ENCODE results near the gene ABCC1. TPM values are rescaled to one million over a fixed set of nuclear protein-coding genes. Genes with fewer than 3 reads are reported as not detected.

ABCC1 gene
- total RNA-seq, 1 experiment from 2014 or later = 46.3 TPM

DNA sequence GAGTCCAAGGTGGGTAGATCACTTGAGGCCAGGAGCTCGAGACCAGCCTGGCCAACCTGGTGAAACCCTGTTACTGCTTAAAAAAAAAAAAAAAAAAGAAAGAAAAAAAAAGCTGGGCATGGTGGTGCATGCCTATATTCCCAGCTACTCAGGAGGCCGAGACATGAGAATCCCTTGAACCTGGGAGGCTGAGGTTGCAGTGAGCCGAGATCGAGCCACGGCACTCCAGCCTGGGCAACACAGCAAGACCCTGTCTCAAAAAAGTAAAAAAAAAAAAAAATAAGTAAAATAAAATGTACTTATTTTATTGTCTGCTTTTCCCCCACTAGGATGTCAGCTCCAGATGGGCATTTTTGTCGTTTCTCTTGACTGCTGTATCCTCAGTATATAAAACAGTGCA lies 107.7 kb downstream of the ABCC1 start:
- H3K4me3 Mint-ChIP-seq (ENCODE audit: low read depth, unreplicated experiment) = no peak overlapping the region
- no peaks in the 10 kb centered on the region for H3K4me1 Mint-ChIP-seq (ENCODE audit: low read depth, unreplicated experiment)
- no TSS peak for BruUV-seq (replicated peaks)
- H3K27ac Mint-ChIP-seq (ENCODE audit: unreplicated experiment) = no peak overlapping the region
- intact Hi-C loops (cut with micrococcal nuclease; ENCODE audit: unreplicated experiment) = no loop called here
- H3K9me3 Mint-ChIP-seq (ENCODE audit: low read depth, unreplicated experiment) = no peaks in the 10 kb centered on the region
- no peak for DNase-seq
- H3K36me3 Mint-ChIP-seq (ENCODE audit: insufficient read depth, unreplicated experiment) = peaks cover 20% of the 10 kb centered on the region
- CTCF ChIA-PET = interaction anchor here (0.6 kb wide), 1 partner anchor 1037 kb away, joined by 4 read pairs; no protein-coding TSS in a partner anchor
- TF ChIP-seq, protein P1, sequence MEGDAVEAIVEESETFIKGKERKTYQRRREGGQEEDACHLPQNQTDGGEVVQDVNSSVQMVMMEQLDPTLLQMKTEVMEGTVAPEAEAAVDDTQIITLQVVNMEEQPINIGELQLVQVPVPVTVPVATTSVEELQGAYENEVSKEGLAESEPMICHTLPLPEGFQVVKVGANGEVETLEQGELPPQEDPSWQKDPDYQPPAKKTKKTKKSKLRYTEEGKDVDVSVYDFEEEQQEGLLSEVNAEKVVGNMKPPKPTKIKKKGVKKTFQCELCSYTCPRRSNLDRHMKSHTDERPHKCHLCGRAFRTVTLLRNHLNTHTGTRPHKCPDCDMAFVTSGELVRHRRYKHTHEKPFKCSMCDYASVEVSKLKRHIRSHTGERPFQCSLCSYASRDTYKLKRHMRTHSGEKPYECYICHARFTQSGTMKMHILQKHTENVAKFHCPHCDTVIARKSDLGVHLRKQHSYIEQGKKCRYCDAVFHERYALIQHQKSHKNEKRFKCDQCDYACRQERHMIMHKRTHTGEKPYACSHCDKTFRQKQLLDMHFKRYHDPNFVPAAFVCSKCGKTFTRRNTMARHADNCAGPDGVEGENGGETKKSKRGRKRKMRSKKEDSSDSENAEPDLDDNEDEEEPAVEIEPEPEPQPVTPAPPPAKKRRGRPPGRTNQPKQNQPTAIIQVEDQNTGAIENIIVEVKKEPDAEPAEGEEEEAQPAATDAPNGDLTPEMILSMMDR (IDR thresholded peaks at IDR 0.05; ENCODE audit: unreplicated experiment) = no peak
- H3K27me3 Mint-ChIP-seq (ENCODE audit: unreplicated experiment) = no peaks in the 10 kb centered on the region

GRCh38 chr16:16059160-16059559 lies 109.7 kb downstream of the ABCC1 start:
- TF ChIP-seq, protein P1 (IDR thresholded peaks at IDR 0.05; ENCODE audit: unreplicated experiment) = no peak
- H3K4me1 Mint-ChIP-seq (ENCODE audit: low read depth, unreplicated experiment) = no peaks in the 10 kb centered on the region
- intact Hi-C loops (cut with micrococcal nuclease; ENCODE audit: unreplicated experiment) = no loop called here
- no peak for DNase-seq
- peaks cover 20% of the 10 kb centered on the region for H3K36me3 Mint-ChIP-seq (ENCODE audit: insufficient read depth, unreplicated experiment)
- CTCF ChIA-PET = no interaction called here
- BruUV-seq (replicated peaks) = no TSS peak
- no peak overlapping the region for H3K4me3 Mint-ChIP-seq (ENCODE audit: low read depth, unreplicated experiment)
- H3K27me3 Mint-ChIP-seq (ENCODE audit: unreplicated experiment) = no peaks in the 10 kb centered on the region
- no peaks in the 10 kb centered on the region for H3K9me3 Mint-ChIP-seq (ENCODE audit: low read depth, unreplicated experiment)
- no peak overlapping the region for H3K27ac Mint-ChIP-seq (ENCODE audit: unreplicated experiment)

GRCh38 chr16:16059895-16060590 lies 110.6 kb downstream of the ABCC1 start:
- TF ChIP-seq, protein P1 (IDR thresholded peaks at IDR 0.05; ENCODE audit: unreplicated experiment) = no peak
- H3K27me3 Mint-ChIP-seq (ENCODE audit: unreplicated experiment) = no peaks in the 10 kb centered on the region
- no peaks in the 10 kb centered on the region for H3K4me1 Mint-ChIP-seq (ENCODE audit: low read depth, unreplicated experiment)
- no peak overlapping the region for H3K4me3 Mint-ChIP-seq (ENCODE audit: low read depth, unreplicated experiment)
- intact Hi-C loops (cut with micrococcal nuclease; ENCODE audit: unreplicated experiment) = no loop called here
- H3K27ac Mint-ChIP-seq (ENCODE audit: unreplicated experiment) = no peak overlapping the region
- H3K9me3 Mint-ChIP-seq (ENCODE audit: low read depth, unreplicated experiment) = no peaks in the 10 kb centered on the region
- CTCF ChIA-PET = interaction anchor here (0.7 to 1.1 kb wide), 2 partner anchors 31 to 83 kb away, joined by 6 to 7 read pairs; no protein-coding TSS in a partner anchor
- no TSS peak for BruUV-seq (replicated peaks)
- no peak for DNase-seq
- H3K36me3 Mint-ChIP-seq (ENCODE audit: insufficient read depth, unreplicated experiment) = peaks cover 17% of the 10 kb centered on the region

GRCh38 chr16:16062023-16062937 lies 112.9 kb downstream of the ABCC1 start:
- H3K9me3 Mint-ChIP-seq (ENCODE audit: low read depth, unreplicated experiment) = no peaks in the 10 kb centered on the region
- CTCF ChIA-PET = interaction anchor here (0.7 kb wide), 1 partner anchor 234 kb away, joined by 4 read pairs; no protein-coding TSS in a partner anchor
- no peak for DNase-seq
- H3K27ac Mint-ChIP-seq (ENCODE audit: unreplicated experiment) = no peak overlapping the region
- H3K36me3 Mint-ChIP-seq (ENCODE audit: insufficient read depth, unreplicated experiment) = peaks cover 4% of the 10 kb centered on the region
- intact Hi-C loops (cut with micrococcal nuclease; ENCODE audit: unreplicated experiment) = no loop called here
- H3K4me3 Mint-ChIP-seq (ENCODE audit: low read depth, unreplicated experiment) = no peak overlapping the region
- TF ChIP-seq, protein P1 (IDR thresholded peaks at IDR 0.05; ENCODE audit: unreplicated experiment) = no peak
- BruUV-seq (replicated peaks) = no TSS peak
- H3K27me3 Mint-ChIP-seq (ENCODE audit: unreplicated experiment) = no peaks in the 10 kb centered on the region
- no peaks in the 10 kb centered on the region for H3K4me1 Mint-ChIP-seq (ENCODE audit: low read depth, unreplicated experiment)

All from Calu3 (cell line).